ENCODE data around the gene CPSF4.
A peak's percentile ranks its signal among the peaks of the same experiment; 100 is the strongest.

Gene CPSF4

GRCh38 chr7:99499721-99500636 is 61.2 kb downstream of the CPSF4 start, which contains the start of gene ZNF394:
TSS of gene ZNF394 (minus strand) at chr7:99500281. CDS start at chr7:99500093, 188 bp downstream.
- peak; percentile 72 for TF ChIP-seq MAX (IDR thresholded peaks at IDR 0.05)
- 0 out of 2 replicates have a peak, but pooled peaks have one; percentile 60 for TF ChIP-seq USF1 (IDR thresholded peaks at IDR 0.05)
- TF ChIP-seq REST (IDR thresholded peaks at IDR 0.05; ENCODE audit: low read depth): no peak
- TF ChIP-seq TCF12 (IDR thresholded peaks at IDR 0.05; ENCODE audit: low read depth): peak; percentile 70
- peak; percentile 87 for TF ChIP-seq CREB1 (IDR thresholded peaks at IDR 0.05; ENCODE audit: low read depth)
- peak; percentile 31; the same call in 1 of the 2 replicates for TF ChIP-seq YY1 (IDR thresholded peaks at IDR 0.05; ENCODE audit: low read depth)
- no peak for TF ChIP-seq EP300 (IDR thresholded peaks at IDR 0.05; ENCODE audit: borderline replicate concordance)
- TF ChIP-seq TAF1 (IDR thresholded peaks at IDR 0.05; ENCODE audit: low read depth): peak; percentile 81
- TF ChIP-seq EGR1 (IDR thresholded peaks at IDR 0.05): peak; percentile 46; the same call in 1 of the 2 replicates
- TF ChIP-seq CEBPB (IDR thresholded peaks at IDR 0.05): peak; percentile 61; the same call in 1 of the 2 replicates
- TF ChIP-seq FOXM1 (IDR thresholded peaks at IDR 0.05; ENCODE audit: borderline replicate concordance, low read depth): no peak
- TF ChIP-seq ZBTB7A (IDR thresholded peaks at IDR 0.05; ENCODE audit: low read depth): no peak
- TF ChIP-seq RAD21 (IDR thresholded peaks at IDR 0.05; ENCODE audit: low read depth): no peak
- TF ChIP-seq NFIC (IDR thresholded peaks at IDR 0.05): no peak
- TF ChIP-seq TEAD4 (IDR thresholded peaks at IDR 0.05): no peak

- TF ChIP-seq FOXM1 (IDR thresholded peaks at IDR 0.05; ENCODE audit: borderline replicate concordance, low read depth) (no peak), CEBPB (IDR thresholded peaks at IDR 0.05) (no peak), TAF1 (IDR thresholded peaks at IDR 0.05; ENCODE audit: low read depth) (no peak), USF1 (IDR thresholded peaks at IDR 0.05) (no peak), MAX (IDR thresholded peaks at IDR 0.05) (no peak), REST (IDR thresholded peaks at IDR 0.05; ENCODE audit: low read depth) (no peak), TCF12 (IDR thresholded peaks at IDR 0.05; ENCODE audit: low read depth) (no peak), NFIC (IDR thresholded peaks at IDR 0.05) (no peak), TEAD4 (IDR thresholded peaks at IDR 0.05) (no peak), EGR1 (IDR thresholded peaks at IDR 0.05) (no peak), YY1 (IDR thresholded peaks at IDR 0.05; ENCODE audit: low read depth) (no peak), CREB1 (IDR thresholded peaks at IDR 0.05; ENCODE audit: low read depth) (no peak), RAD21 (IDR thresholded peaks at IDR 0.05; ENCODE audit: low read depth) (no peak), ZBTB7A (IDR thresholded peaks at IDR 0.05; ENCODE audit: low read depth) (no peak), EP300 (IDR thresholded peaks at IDR 0.05; ENCODE audit: borderline replicate concordance) (no peak)
Measured at GRCh38 chr7:99500637-99501009, 61.9 kb downstream of the CPSF4 start.

- peak; percentile 81; the same call in 1 of the 2 replicates for TF ChIP-seq ZBTB7A (IDR thresholded peaks at IDR 0.05; ENCODE audit: low read depth)
- TF ChIP-seq EGR1 (IDR thresholded peaks at IDR 0.05): peak; percentile 63
- no peak for TF ChIP-seq RAD21 (IDR thresholded peaks at IDR 0.05; ENCODE audit: low read depth)
Measured at GRCh38 chr7:99504281-99504602, 65.5 kb downstream of the CPSF4 start.

- TF ChIP-seq NFIC (IDR thresholded peaks at IDR 0.05) (no peak), ZBTB7A (IDR thresholded peaks at IDR 0.05; ENCODE audit: low read depth) (no peak), YY1 (IDR thresholded peaks at IDR 0.05; ENCODE audit: low read depth) (peak; percentile 36; the same call in 1 of the 2 replicates), FOXM1 (IDR thresholded peaks at IDR 0.05; ENCODE audit: borderline replicate concordance, low read depth) (no peak), TAF1 (IDR thresholded peaks at IDR 0.05; ENCODE audit: low read depth) (peak; percentile 89; the same call in 1 of the 2 replicates), REST (IDR thresholded peaks at IDR 0.05; ENCODE audit: low read depth) (no peak), TCF12 (IDR thresholded peaks at IDR 0.05; ENCODE audit: low read depth) (no peak; the same call in 1 of the 2 replicates), MAX (IDR thresholded peaks at IDR 0.05) (peak; percentile 31), CREB1 (IDR thresholded peaks at IDR 0.05; ENCODE audit: low read depth) (peak; percentile 73)
Measured at GRCh38 chr7:99504603-99505323, 66.0 kb downstream of the CPSF4 start, which contains the start of gene ZKSCAN5. TSS of gene ZKSCAN5 (plus strand) at chr7:99504662. CDS start at chr7:99506045, 1,383 bp downstream.
